HepG2 (cell line): Measurements from ENCODE around the gene PPFIA2. TPM values are rescaled to one million over a fixed set of nuclear protein-coding genes. Genes with fewer than 3 reads are reported as not detected.

ENCODE experiments used
- ATAC-seq: fragments of 200-7000 bp; cut with Tn5 transposase; 3 replicates; pipeline ENCODE4 v1.9.1; 2020; ENCODE audit warnings: mild to moderate bottlenecking, moderate library complexity
- BruUV-seq: library from RNA; stranded (reverse); fragments of 400-500 nt; replicated peaks from 2 replicates; lab custom pipeline; 2021; lab: Mats Ljungman, UMichigan
- CTCF ChIA-PET: fragments of 300-600 bp; formaldehyde crosslinking; extraction: SDS; loops from one replicate; lab custom pipeline; 2021; ENCODE audit warnings: low total read pairs, inconsistent platforms, low intra/inter-chr PET ratio; lab: Yijun Ruan, JAX
- POLR2A ChIA-PET: fragments of 350-600 bp; sonication (Branson Sonifier 250); formaldehyde crosslinking; loops from one replicate; lab custom pipeline; 2020; ENCODE audit warnings: antibody characterized with exemption, inconsistent platforms; lab: Yijun Ruan, JAX
- DNase-seq: peaks from one replicate; pipeline ENCODE4 v3.0.0-alpha.2; 2015; ENCODE audit warnings: low spot score
- FAIRE-seq: peaks from 3 replicates; lab custom pipeline; 2011; peaks lifted over from hg19 to GRCh38; lab: Jason Lieb, UNC
- H2AFZ ChIP-seq: one replicate; pipeline ENCODE4 v1.6.1; 2011; ENCODE audit warnings: low read length, inconsistent platforms
- H3K27ac ChIP-seq: fragments of 300-600 bp; 3 replicates; pipeline ENCODE4 v1.8.0; 2011; ENCODE audit warnings: mixed run types, mild to moderate bottlenecking, mixed read lengths, low read length, inconsistent platforms; ENCODE audit not compliant: insufficient read depth; ENCODE audit errors: extremely low read length
- H3K27me3 ChIP-seq, 2 experiments: fragments of 200-600 bp in 1 of 2; 2 replicates in 1 of 2; 3 replicates in 1 of 2; pipeline versions ENCODE4 v1.6.0 to v1.8.0; 2011; ENCODE audit warnings: low read length in 2 of 2, mild to moderate bottlenecking in 2 of 2, moderate library complexity in 2 of 2, inconsistent platforms in 1 of 2; ENCODE audit not compliant: insufficient read depth in 2 of 2, control insufficient read depth in 1 of 2
- H3K36me3 ChIP-seq, 2 experiments: fragments of 200-600 bp in 1 of 2; replicated peaks in 1 of 2; 2 replicates in 1 of 2; 3 replicates in 1 of 2; pipeline versions ENCODE4 v1.5.1 to v1.8.0; 2011; ENCODE audit warnings: low read length in 2 of 2, inconsistent platforms in 1 of 2; ENCODE audit not compliant: insufficient read depth in 2 of 2, control insufficient read depth in 1 of 2
- H3K4me1 ChIP-seq: 2 replicates; pipeline ENCODE4 v1.5.1; 2012; ENCODE audit warnings: low read length, inconsistent platforms; ENCODE audit not compliant: insufficient read depth
- H3K4me2 ChIP-seq: 2 replicates; pipeline ENCODE4 v1.6.0; 2011; ENCODE audit warnings: low read depth, low read length, inconsistent platforms
- H3K4me3 ChIP-seq, 3 experiments: fragments of 200-600 bp in 1 of 3; sonication (generic), shearing (Covaris generic) in 1 of 3; replicated peaks in 1 of 3; 2 replicates each; pipeline ENCODE4 v1.5.1; 2011 to 2016; ENCODE audit warnings: low read length in 3 of 3, inconsistent platforms in 2 of 3, low read depth in 2 of 3, mild to moderate bottlenecking in 2 of 3, control low read depth in 1 of 3, mixed read lengths in 1 of 3; ENCODE audit not compliant: insufficient read depth in 1 of 3
- H3K79me2 ChIP-seq: one replicate; pipeline ENCODE4 v1.6.1; 2011; ENCODE audit warnings: low read length, inconsistent platforms; ENCODE audit not compliant: insufficient read depth
- H3K9ac ChIP-seq: 2 replicates; pipeline ENCODE4 v1.6.0; 2011; ENCODE audit warnings: mild to moderate bottlenecking, low read depth, low read length, inconsistent platforms; ENCODE audit not compliant: insufficient read depth
- H3K9me3 ChIP-seq: 2 replicates; pipeline ENCODE4 v1.5.1; 2012; ENCODE audit warnings: mild to moderate bottlenecking, low read length
- H4K20me1 ChIP-seq: 2 replicates; pipeline ENCODE4 v1.6.0; 2011; ENCODE audit warnings: inconsistent platforms, mild to moderate bottlenecking, low read length, moderate library complexity; ENCODE audit not compliant: insufficient read depth
- ESRRA ChIP-seq: sonication (generic); formaldehyde crosslinking; IDR thresholded peaks from 2 replicates; pipeline ENCODE4 v1.5.1; 2020; ENCODE audit warnings: mild to moderate bottlenecking, low read depth, missing genetic modification reagents
- HCFC1 ChIP-seq: fragments of 150-350 bp; IDR thresholded peaks from 2 replicates; pipeline ENCODE4 v1.6.1; 2014; ENCODE audit warnings: low read depth, low read length
- ISX ChIP-seq: sonication (generic); formaldehyde crosslinking; conservative IDR thresholded peaks from 2 replicates; pipeline ENCODE4 v1.5.0; 2020; ENCODE audit warnings: missing genetic modification reagents
- KLF9 ChIP-seq: IDR thresholded peaks from 2 replicates; pipeline ENCODE4 v1.6.1; 2016; ENCODE audit warnings: low read depth
- MAZ ChIP-seq, 2 experiments: sonication (generic) in 1 of 2; formaldehyde crosslinking in 1 of 2; IDR thresholded peaks; 2 replicates each; pipeline versions ENCODE4 v1.5.0 to v1.6.1; 2012 to 2020; ENCODE audit warnings: low read depth in 2 of 2, mild to moderate bottlenecking in 2 of 2, borderline replicate concordance in 1 of 2, improper control_type of control experiment in 1 of 2, low read length in 1 of 2, missing genetic modification reagents in 1 of 2, moderate library complexity in 1 of 2
- NFE2L2 ChIP-seq: fragments of 150-350 bp; IDR thresholded peaks from 2 replicates; pipeline ENCODE4 v1.6.1; 2014; ENCODE audit warnings: low read length
- POLR2G ChIP-seq: fragments of 200-400 bp; formaldehyde crosslinking; IDR thresholded peaks from 2 replicates; pipeline ENCODE4 v1.6.1; 2018; ENCODE audit warnings: mild to moderate bottlenecking, low read depth, low read length, moderate library complexity
- UBTF ChIP-seq: sonication (generic); formaldehyde crosslinking; IDR thresholded peaks from 2 replicates; pipeline ENCODE4 v1.4.0; 2020; ENCODE audit warnings: mild to moderate bottlenecking, missing genetic modification reagents
- ZFP41 ChIP-seq: sonication (generic); formaldehyde crosslinking; IDR thresholded peaks from 2 replicates; pipeline ENCODE4 v1.4.0; 2020; ENCODE audit warnings: mild to moderate bottlenecking, missing genetic modification reagents, borderline replicate concordance
- ZFP82 ChIP-seq: sonication (generic); formaldehyde crosslinking; IDR thresholded peaks from 2 replicates; pipeline ENCODE4 v1.5.1; 2020; ENCODE audit warnings: mild to moderate bottlenecking, missing genetic modification reagents, borderline replicate concordance
- ZNF205 ChIP-seq: IDR thresholded peaks from 2 replicates; pipeline ENCODE4 v1.6.1; 2018; ENCODE audit warnings: missing biosample characterization, missing genetic modification reagents
- ZNF446 ChIP-seq: sonication (generic); formaldehyde crosslinking; IDR thresholded peaks from 2 replicates; pipeline ENCODE4 v1.5.0; 2020; ENCODE audit warnings: mild to moderate bottlenecking, missing genetic modification reagents
- in situ Hi-C: cut with HindIII; loops from 2 replicates; pipeline ENCODE4 v1.10.0; 2017; ENCODE audit warnings: low pct_unique_long_range_greater_than_20kb; ENCODE audit not compliant: extremely low pct_ligation_motif_present
- intact Hi-C: fragments of 100-400 bp; cut with micrococcal nuclease; formaldehyde crosslinking; loops from one replicate; pipeline ENCODE4 v1.10.0; 2022; ENCODE audit not compliant: unreplicated experiment
- polyA plus RNA-seq, 8 experiments: library from polyadenylated mRNA; depleted of rRNA in 3 of 8; stranded (reverse) in 7 of 8; unstranded in 1 of 8; fragments of >200 nt; fragmentation: Illumina TruSeq in 4 of 8; extraction: Trizol in 4 of 8; gene quantifications; 2 replicates each; pipeline versions ENCODE4 v1.2.1 to v1.2.3, GENCODE V29; 2011 to 2016; ENCODE audit warnings: low read depth in 4 of 8, missing spikeins in 1 of 8, mixed read lengths in 1 of 8; ENCODE audit not compliant: insufficient read depth in 1 of 8
- total RNA-seq, 5 experiments: library from RNA; depleted of rRNA; stranded (reverse); fragments of >200 nt; fragmentation: Illumina TruSeq; extraction: Trizol; gene quantifications; 2 replicates each; pipeline ENCODE4 v1.2.3, GENCODE V29; 2016; ENCODE audit warnings: low read depth in 1 of 5
- TF ChIP-seq, protein P1 (sequence below): IDR thresholded peaks from 2 replicates; pipeline ENCODE4 v1.6.1; 2012; ENCODE audit warnings: low read length, improper control_type of control experiment

PPFIA2 gene
- total and polyA plus RNA-seq, 2 of the 13 experiments (the other 11 are each of a cell fraction or from before 2014, with no cell fraction given), result 0.05 TPM; not detected in 1

GRCh38 chr12:81633127-81633526, 126.0 kb downstream of the PPFIA2 start:
- no peaks in the 10 kb centered on the region for H3K27me3 ChIP-seq
- TF ChIP-seq KLF9 (CRISPR knock-in tag) (no peak), NFE2L2 (no peak), ZNF205 (CRISPR knock-in tag) (no peak), ZNF446 (CRISPR knock-in tag) (no peak), ZFP82 (CRISPR knock-in tag) (no peak), ZFP41 (CRISPR knock-in tag) (no peak), POLR2G (no peak), MAZ (IDR thresholded peaks at IDR 0.05; ENCODE audit: borderline replicate concordance, low read depth, low read length) (no peak), MAZ (CRISPR knock-in tag; IDR thresholded peaks at IDR 0.05; ENCODE audit: low read depth) (no peak), UBTF (CRISPR knock-in tag) (no peak), ESRRA (no peak), ISX (CRISPR knock-in tag) (no peak), HCFC1 (no peak)
- TF ChIP-seq, protein P1, sequence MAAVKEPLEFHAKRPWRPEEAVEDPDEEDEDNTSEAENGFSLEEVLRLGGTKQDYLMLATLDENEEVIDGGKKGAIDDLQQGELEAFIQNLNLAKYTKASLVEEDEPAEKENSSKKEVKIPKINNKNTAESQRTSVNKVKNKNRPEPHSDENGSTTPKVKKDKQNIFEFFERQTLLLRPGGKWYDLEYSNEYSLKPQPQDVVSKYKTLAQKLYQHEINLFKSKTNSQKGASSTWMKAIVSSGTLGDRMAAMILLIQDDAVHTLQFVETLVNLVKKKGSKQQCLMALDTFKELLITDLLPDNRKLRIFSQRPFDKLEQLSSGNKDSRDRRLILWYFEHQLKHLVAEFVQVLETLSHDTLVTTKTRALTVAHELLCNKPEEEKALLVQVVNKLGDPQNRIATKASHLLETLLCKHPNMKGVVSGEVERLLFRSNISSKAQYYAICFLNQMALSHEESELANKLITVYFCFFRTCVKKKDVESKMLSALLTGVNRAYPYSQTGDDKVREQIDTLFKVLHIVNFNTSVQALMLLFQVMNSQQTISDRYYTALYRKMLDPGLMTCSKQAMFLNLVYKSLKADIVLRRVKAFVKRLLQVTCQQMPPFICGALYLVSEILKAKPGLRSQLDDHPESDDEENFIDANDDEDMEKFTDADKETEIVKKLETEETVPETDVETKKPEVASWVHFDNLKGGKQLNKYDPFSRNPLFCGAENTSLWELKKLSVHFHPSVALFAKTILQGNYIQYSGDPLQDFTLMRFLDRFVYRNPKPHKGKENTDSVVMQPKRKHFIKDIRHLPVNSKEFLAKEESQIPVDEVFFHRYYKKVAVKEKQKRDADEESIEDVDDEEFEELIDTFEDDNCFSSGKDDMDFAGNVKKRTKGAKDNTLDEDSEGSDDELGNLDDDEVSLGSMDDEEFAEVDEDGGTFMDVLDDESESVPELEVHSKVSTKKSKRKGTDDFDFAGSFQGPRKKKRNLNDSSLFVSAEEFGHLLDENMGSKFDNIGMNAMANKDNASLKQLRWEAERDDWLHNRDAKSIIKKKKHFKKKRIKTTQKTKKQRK, result no peak
- TF ChIP-seq, all 625 proteins: peak for 0
- Histone ChIP-seq H3K4me1 (no peaks in the 10 kb centered on the region), H3K36me3 (no peaks in the 10 kb centered on the region), H4K20me1 (no peaks in the 10 kb centered on the region), H3K9me3 (no peaks in the 10 kb centered on the region), H3K79me2 (no peaks in the 10 kb centered on the region), H3K4me2 (no peak overlapping the region), H3K9ac (no peak overlapping the region), H3K4me3 (no peak overlapping the region), H3K27ac (no peak overlapping the region), H2AFZ (no peak overlapping the region)
- intact Hi-C loops, result no loop called here
- in situ Hi-C loops, result no loop called here
- DNase-seq (no peak), ATAC-seq (no peak), FAIRE-seq (no peak)
- POLR2A ChIA-PET, result no interaction called here
- no TSS peak for BruUV-seq
- CTCF ChIA-PET, result no interaction called here
